LNCaP clone FGC (cell line): ENCODE data around the gene RSF1.

ENCODE experiments used
- DNase-seq: peaks from one replicate; pipeline ENCODE4 v3.0.0-alpha.2; 2011; ENCODE audit warnings: low read depth
- H3K4me3 ChIP-seq: 2 replicates; pipeline ENCODE4 v1.5.1; 2011; ENCODE audit warnings: mild to moderate bottlenecking, low read depth, low read length, control low read depth
- TF ChIP-seq, protein P1 (sequence below): IDR thresholded peaks from 2 replicates; pipeline ENCODE4 v1.5.1; 2012; ENCODE audit warnings: mild to moderate bottlenecking; ENCODE audit not compliant: control insufficient read depth, insufficient read depth; ENCODE audit errors: extremely low read depth

The RSF1 gene

DNA sequence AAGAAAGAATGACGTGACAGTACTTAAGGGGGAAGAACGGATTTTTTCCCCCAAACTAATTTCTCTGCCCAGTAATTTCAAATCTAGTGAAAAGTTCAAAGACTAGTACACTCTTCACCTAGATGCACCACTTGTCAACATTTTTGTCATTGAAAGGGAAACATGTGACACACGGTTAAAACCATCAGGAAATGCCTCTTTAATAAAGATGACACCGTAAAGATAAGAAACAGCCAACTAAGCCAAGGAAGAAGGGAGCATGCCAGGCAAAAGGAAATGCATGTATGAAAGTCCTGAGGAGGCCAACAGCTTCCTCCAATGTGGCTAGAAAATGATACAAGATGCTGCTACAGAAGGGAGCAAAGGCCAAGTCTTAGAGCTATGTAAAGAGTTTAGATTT lies 49.4 kb downstream of the RSF1 start:
- no peak overlapping the region for H3K4me3 ChIP-seq
- DNase-seq, result peak; percentile 81
- TF ChIP-seq, protein P1, sequence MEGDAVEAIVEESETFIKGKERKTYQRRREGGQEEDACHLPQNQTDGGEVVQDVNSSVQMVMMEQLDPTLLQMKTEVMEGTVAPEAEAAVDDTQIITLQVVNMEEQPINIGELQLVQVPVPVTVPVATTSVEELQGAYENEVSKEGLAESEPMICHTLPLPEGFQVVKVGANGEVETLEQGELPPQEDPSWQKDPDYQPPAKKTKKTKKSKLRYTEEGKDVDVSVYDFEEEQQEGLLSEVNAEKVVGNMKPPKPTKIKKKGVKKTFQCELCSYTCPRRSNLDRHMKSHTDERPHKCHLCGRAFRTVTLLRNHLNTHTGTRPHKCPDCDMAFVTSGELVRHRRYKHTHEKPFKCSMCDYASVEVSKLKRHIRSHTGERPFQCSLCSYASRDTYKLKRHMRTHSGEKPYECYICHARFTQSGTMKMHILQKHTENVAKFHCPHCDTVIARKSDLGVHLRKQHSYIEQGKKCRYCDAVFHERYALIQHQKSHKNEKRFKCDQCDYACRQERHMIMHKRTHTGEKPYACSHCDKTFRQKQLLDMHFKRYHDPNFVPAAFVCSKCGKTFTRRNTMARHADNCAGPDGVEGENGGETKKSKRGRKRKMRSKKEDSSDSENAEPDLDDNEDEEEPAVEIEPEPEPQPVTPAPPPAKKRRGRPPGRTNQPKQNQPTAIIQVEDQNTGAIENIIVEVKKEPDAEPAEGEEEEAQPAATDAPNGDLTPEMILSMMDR, result no peak

DNA sequence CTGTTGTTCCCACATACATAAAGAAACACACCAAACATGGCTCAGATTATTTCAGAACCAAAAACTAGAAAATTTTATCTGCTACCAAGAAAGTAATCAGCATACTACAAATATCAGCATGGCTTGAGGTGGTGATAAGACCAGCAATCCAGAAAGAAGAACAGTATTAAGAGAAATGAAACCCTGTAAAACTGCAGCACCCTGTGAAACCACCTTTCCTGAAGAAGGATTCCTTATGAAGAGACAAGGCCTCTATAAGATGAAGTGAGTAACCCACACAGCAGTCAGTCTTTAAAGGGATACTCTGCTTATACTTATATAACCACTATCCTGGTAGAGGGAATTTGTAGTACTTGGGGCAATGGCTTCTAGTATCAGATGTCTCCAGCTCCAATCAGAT lies 49.9 kb downstream of the RSF1 start:
- DNase-seq, result no peak
- H3K4me3 ChIP-seq, result no peak overlapping the region
- TF ChIP-seq, protein P1, result no peak

DNA sequence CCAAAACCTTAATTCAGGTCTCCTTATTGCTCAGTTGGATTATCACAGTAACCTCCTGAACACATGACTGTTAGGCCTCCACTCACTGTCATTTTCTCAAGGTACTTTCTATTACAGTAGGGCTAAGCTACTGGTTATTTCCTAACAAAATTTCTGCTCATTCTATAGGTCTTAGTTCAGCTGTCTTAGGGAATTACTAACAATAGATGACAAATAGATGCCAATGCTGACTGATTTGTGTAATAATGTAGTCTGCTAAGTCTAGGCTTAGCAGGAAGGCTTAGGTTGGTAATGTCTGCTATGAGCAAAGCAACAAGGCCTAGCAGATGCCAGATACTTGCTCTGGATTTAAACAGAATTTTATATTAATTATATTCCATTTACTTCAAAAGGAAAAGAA lies 58.1 kb downstream of the RSF1 start:
- DNase-seq, result no peak
- no peak overlapping the region for H3K4me3 ChIP-seq
- TF ChIP-seq, protein P1, result no peak

DNA sequence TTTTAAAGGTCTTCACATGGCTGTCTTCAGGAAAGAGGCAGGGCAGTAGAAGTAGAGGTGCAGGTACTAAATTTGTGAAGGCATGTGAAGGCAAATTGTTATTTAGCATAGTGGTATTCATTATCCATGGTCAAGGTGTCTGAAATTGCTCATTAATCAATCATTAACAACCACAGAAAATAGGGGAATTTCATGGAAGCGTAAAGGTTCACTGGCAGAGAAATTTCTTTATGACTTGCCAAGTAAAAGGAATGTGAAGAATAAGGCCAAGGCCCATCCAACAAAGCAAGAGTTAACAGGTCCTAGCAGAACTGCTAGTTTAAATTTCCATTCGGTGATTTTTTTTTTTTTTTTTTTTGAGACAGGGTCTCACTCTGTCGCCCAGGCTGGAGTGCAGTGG lies 59.0 kb downstream of the RSF1 start:
- TF ChIP-seq, protein P1, result no peak
- no peak for DNase-seq

DNA sequence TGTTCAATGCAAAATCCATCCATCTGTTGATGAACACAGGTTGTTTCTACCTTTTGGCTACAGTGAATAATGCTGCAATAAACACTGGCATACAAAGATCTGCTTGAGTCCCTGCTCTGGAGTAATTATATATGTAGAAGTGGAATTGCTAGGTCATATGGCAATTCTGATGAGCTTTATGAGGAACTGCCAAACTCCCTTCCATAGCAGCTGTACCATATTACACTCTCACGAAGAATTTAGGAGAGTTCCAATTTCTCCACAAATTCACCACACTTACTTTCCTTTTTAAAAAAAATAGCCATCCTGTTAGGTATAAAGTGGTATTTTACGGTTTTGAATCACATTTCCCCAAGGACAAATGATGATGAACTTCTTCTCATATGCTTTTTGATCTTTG lies 62.2 kb downstream of the RSF1 start:
- no peak overlapping the region for H3K4me3 ChIP-seq
- TF ChIP-seq, protein P1, result no peak
- no peak for DNase-seq

More for the DNA sequence above, 59.0 kb downstream of the RSF1 start:
- H3K4me3 ChIP-seq, result no peak overlapping the region

DNA sequence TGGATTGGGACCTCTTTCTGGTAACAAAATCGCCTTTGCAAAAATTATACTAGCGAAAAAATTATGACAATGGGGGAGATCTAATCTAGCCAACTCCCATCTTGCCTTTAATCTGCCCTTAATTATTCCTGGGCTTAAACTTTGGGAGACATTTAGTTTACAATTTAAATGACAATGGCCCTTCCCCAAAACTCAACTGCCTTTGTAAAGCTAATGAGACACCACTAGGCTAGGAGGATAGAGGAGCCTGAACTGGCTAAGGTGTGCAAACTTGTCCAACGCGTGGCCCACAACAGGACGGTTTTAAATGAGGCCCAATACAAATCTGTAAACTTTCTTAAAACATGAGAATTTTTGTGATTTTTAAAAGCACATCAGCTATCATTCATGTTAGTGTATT lies 67.3 kb downstream of the RSF1 start:
- TF ChIP-seq, protein P1, result no peak
- DNase-seq, result no peak
- no peak overlapping the region for H3K4me3 ChIP-seq

DNA sequence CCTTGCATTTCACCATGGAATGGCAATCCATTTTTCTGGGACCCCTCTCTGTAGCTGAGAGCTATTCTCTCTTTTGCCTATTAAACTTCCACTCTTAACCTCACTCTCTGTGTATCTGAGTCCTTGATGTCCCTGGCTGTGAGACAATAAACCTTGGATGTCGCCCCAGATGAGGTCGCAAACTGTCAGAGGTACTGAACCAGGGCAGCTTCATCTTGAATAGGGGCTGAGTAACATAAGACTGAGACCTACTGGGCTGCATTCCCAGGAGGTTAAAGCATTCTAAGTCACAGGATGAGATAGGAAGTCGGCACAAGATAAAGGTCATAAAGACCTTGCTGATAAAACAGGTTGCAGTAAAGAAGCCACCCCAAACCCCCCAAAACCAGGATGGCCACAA lies 68.0 kb downstream of the RSF1 start:
- no peak overlapping the region for H3K4me3 ChIP-seq
- TF ChIP-seq, protein P1, result no peak
- peak; percentile 26 for DNase-seq
